Activated CD8-positive, alpha-beta memory T cell treated with anti-CD3 and anti-CD28 coated beads, Interleukin-2, amount 50 U/mL, for 4 hours (primary cell): ENCODE data around the gene CYP46A1.
A peak's percentile ranks its signal among the peaks of the same experiment; 100 is the strongest.
"Not testable (repeated sequence)": the region's sequence is repeated elsewhere in the genome, so short reads cannot be mapped to it uniquely, and the experiment has no call there.

Experiments used
- DNase-seq: peaks from one replicate; pipeline ENCODE4 v3.0.0-alpha.2; 2020

Gene CYP46A1

GRCh38 chr14:99683619-99684409, at the start of gene CYP46A1:
CYP46A1 (plus strand) TSS chr14:99684298; CDS start chr14:99684418, 120 bp downstream.
- DNase-seq = peak; percentile 100

- no peak for DNase-seq
These were observed 49.7 kb upstream of the CYP46A1 start for GRCh38 chr14:99634443-99634842.

GRCh38 chr14:99635116-99635515, 49.0 kb upstream of the CYP46A1 start:
- DNase-seq = no peak

- no peak for DNase-seq
These were observed 47.6 kb upstream of the CYP46A1 start for GRCh38 chr14:99636487-99636886.

- no peak for DNase-seq
These were observed 46.5 kb upstream of the CYP46A1 start for GRCh38 chr14:99637624-99638023.

GRCh38 chr14:99642771-99643170, 41.3 kb upstream of the CYP46A1 start:
- DNase-seq = not testable (repeated sequence)

GRCh38 chr14:99643343-99643742, 40.8 kb upstream of the CYP46A1 start:
- no peak for DNase-seq

GRCh38 chr14:99644035-99644587, 40.0 kb upstream of the CYP46A1 start:
- no peak for DNase-seq

GRCh38 chr14:99644723-99645544, 39.2 kb upstream of the CYP46A1 start, which contains the start of gene HHIPL1:
HHIPL1 (plus strand) TSS chr14:99645129; CDS start chr14:99645208, 79 bp downstream.
- no peak for DNase-seq

GRCh38 chr14:99645545-99646505, 38.3 kb upstream of the CYP46A1 start:
- DNase-seq = no peak

- DNase-seq = no peak
These were observed 36.7 kb upstream of the CYP46A1 start for GRCh38 chr14:99647411-99647810.

- no peak for DNase-seq
These were observed 35.9 kb upstream of the CYP46A1 start for GRCh38 chr14:99648027-99648784.

GRCh38 chr14:99649219-99649618, 34.9 kb upstream of the CYP46A1 start:
- no peak for DNase-seq

GRCh38 chr14:99649643-99650042, 34.5 kb upstream of the CYP46A1 start:
- no peak for DNase-seq

GRCh38 chr14:99650189-99650588, 33.9 kb upstream of the CYP46A1 start:
- DNase-seq = no peak

- DNase-seq = no peak
These were observed 31.9 kb upstream of the CYP46A1 start for GRCh38 chr14:99651953-99652746.

GRCh38 chr14:99654235-99654985, 29.7 kb upstream of the CYP46A1 start:
- no peak for DNase-seq

GRCh38 chr14:99655521-99655920, 28.6 kb upstream of the CYP46A1 start:
- DNase-seq = no peak

GRCh38 chr14:99656171-99656570, 27.9 kb upstream of the CYP46A1 start:
- DNase-seq = no peak

- no peak for DNase-seq
These were observed 26.4 kb upstream of the CYP46A1 start for GRCh38 chr14:99657645-99658155.
